Anterior cingulate cortex (tissue), 58 donors: ENCODE measurements around the gene CFDP1.

Experiments used
- DNase-seq, 58 donors: peaks; one replicate each; lab custom pipeline; 2025; lab: John Stamatoyannopoulos, UW

The CFDP1 gene

GRCh38 chr16:75416904-75417565 is 16.3 kb downstream of the CFDP1 start:
- no peak for DNase-seq

- DNase-seq = no peak
These were observed 18.0 kb downstream of the CFDP1 start for GRCh38 chr16:75415169-75415905.

GRCh38 chr16:75413951-75414350 is 19.4 kb downstream of the CFDP1 start:
- no peak for DNase-seq

GRCh38 chr16:75406943-75407342 is 26.4 kb downstream of the CFDP1 start:
- DNase-seq = no peak

GRCh38 chr16:75402821-75403475 is 30.4 kb downstream of the CFDP1 start:
- peak in 1 of 58 donors; percentile 19 for DNase-seq

GRCh38 chr16:75402159-75402820 is 31.0 kb downstream of the CFDP1 start:
- DNase-seq = no peak

- no peak for DNase-seq
These were observed 31.6 kb downstream of the CFDP1 start for GRCh38 chr16:75401691-75402090.

GRCh38 chr16:75398333-75398732 is 35.0 kb downstream of the CFDP1 start:
- no peak for DNase-seq

- no peak for DNase-seq
These were observed 38.4 kb downstream of the CFDP1 start for GRCh38 chr16:75394941-75395340.

- no peak for DNase-seq
These were observed 40.4 kb downstream of the CFDP1 start for GRCh38 chr16:75392906-75393305.

GRCh38 chr16:75390926-75391653 is 42.2 kb downstream of the CFDP1 start:
- no peak for DNase-seq

- no peak for DNase-seq
These were observed 44.1 kb downstream of the CFDP1 start for GRCh38 chr16:75389096-75389690.

- no peak for DNase-seq
These were observed 45.4 kb downstream of the CFDP1 start for GRCh38 chr16:75387951-75388350.

- DNase-seq = peak in 1 of 58 donors; percentile 44
These were observed 47.7 kb downstream of the CFDP1 start for GRCh38 chr16:75385507-75386152.

GRCh38 chr16:75383141-75383540 is 50.2 kb downstream of the CFDP1 start:
- DNase-seq = no peak

GRCh38 chr16:75382611-75383010 is 50.7 kb downstream of the CFDP1 start:
- no peak for DNase-seq

GRCh38 chr16:75380870-75381269 is 52.4 kb downstream of the CFDP1 start:
- no peak for DNase-seq

GRCh38 chr16:75379911-75380847 is 53.1 kb downstream of the CFDP1 start:
- no peak for DNase-seq
